B cell (primary cell): ENCODE data around the gene VASN. TPM values are rescaled to one million over a fixed set of nuclear protein-coding genes. Genes with fewer than 3 reads are reported as not detected.

Experiments
- ATAC-seq: fragments of 200-7000 bp; cut with Tn5 transposase; one replicate; pipeline ENCODE4 v1.10.0; 2021; ENCODE audit warnings: low read depth, mild to moderate bottlenecking, moderate number of reproducible peaks, moderate library complexity
- CTCF ChIA-PET: fragments of 350-600 bp; sonication (Branson Sonifier 250); formaldehyde crosslinking; loops from one replicate; lab custom pipeline; 2021; ENCODE audit warnings: antibody characterized with exemption, inconsistent platforms; lab: Charles Lee
- POLR2A ChIA-PET: fragments of 350-600 bp; sonication (Branson Sonifier 250); formaldehyde crosslinking; loops from one replicate; lab custom pipeline; 2021; ENCODE audit warnings: antibody characterized with exemption; lab: Charles Lee
- DNase-seq: peaks from one replicate; pipeline ENCODE4 v3.0.0; 2013
- H2AFZ ChIP-seq: 2 replicates; pipeline ENCODE4 v1.6.1; 2012; ENCODE audit warnings: mild to moderate bottlenecking, low read depth, low read length; ENCODE audit not compliant: insufficient read depth, poor library complexity, severe bottlenecking
- H3K27ac ChIP-seq, 2 donors: 1 replicate in 1 of 2; 2 replicates in 1 of 2; pipeline ENCODE4 v1.5.1; 2012 to 2013; ENCODE audit warnings: low read length in 2 of 2, mild to moderate bottlenecking in 2 of 2, moderate library complexity in 1 of 2
- H3K27me3 ChIP-seq, 4 experiments: fragments of 200-600 bp in 1 of 4; sonication (generic) in 1 of 4; replicated peaks in 1 of 4; 1 replicate in 2 of 4; 2 replicates in 2 of 4; pipeline versions ENCODE4 v1.6.1 to v1.7.0; 2013 to 2016; ENCODE audit warnings: low read length in 3 of 4, mild to moderate bottlenecking in 2 of 4, mixed read lengths in 1 of 4, moderate library complexity in 1 of 4; ENCODE audit not compliant: insufficient read depth in 4 of 4, control insufficient read depth in 3 of 4; ENCODE audit errors: control extremely low read depth in 1 of 4
- H3K36me3 ChIP-seq, 2 experiments: replicated peaks in 1 of 2; 1 replicate in 1 of 2; 2 replicates in 1 of 2; pipeline versions ENCODE4 v1.6.1 to v1.7.1; 2013; ENCODE audit warnings: low read length in 1 of 2; ENCODE audit not compliant: insufficient read depth in 2 of 2, control insufficient read depth in 1 of 2; ENCODE audit errors: control extremely low read depth in 1 of 2, extremely low read depth in 1 of 2
- H3K4me1 ChIP-seq, 2 donors: fragments of 200-600 bp in 1 of 2; sonication (generic) in 1 of 2; 1 replicate in 1 of 2; 2 replicates in 1 of 2; pipeline versions ENCODE4 v1.5.1 to v1.6.1; 2013 to 2017; ENCODE audit warnings: low read length in 2 of 2; ENCODE audit not compliant: control insufficient read depth in 2 of 2, insufficient read depth in 2 of 2
- H3K4me2 ChIP-seq: replicated peaks from 2 replicates; pipeline ENCODE3; 2012; ENCODE audit warnings: mild to moderate bottlenecking, low read depth, low read length; ENCODE audit not compliant: poor library complexity, severe bottlenecking
- H3K4me3 ChIP-seq, 5 experiments: fragments of 200-600 bp in 1 of 5; sonication (generic) in 1 of 5; 1 replicate in 3 of 5; 2 replicates in 2 of 5; pipeline versions ENCODE4 v1.5.1 to v1.7.0; 2011 to 2016; ENCODE audit warnings: low read length in 4 of 5, mild to moderate bottlenecking in 4 of 5, low read depth in 2 of 5, control low read depth in 1 of 5, moderate library complexity in 1 of 5; ENCODE audit not compliant: insufficient read depth in 1 of 5; ENCODE audit errors: control extremely low read depth in 1 of 5, extremely low read depth in 1 of 5
- H3K79me2 ChIP-seq: fragments of 200-600 bp; sonication (generic); one replicate; pipeline ENCODE4 v1.6.0; 2016; ENCODE audit warnings: low read length; ENCODE audit not compliant: control insufficient read depth, insufficient read depth
- H3K9ac ChIP-seq: fragments of 200-600 bp; sonication (generic); 2 replicates; pipeline ENCODE4 v1.6.1; 2017; ENCODE audit warnings: mild to moderate bottlenecking, low read length, moderate library complexity
- H3K9me3 ChIP-seq, 3 donors: one replicate each; pipeline versions ENCODE4 v1.6.1 to v1.7.1; 2013; ENCODE audit warnings: low read length in 2 of 3; ENCODE audit not compliant: control insufficient read depth in 2 of 3, insufficient read depth in 1 of 3; ENCODE audit errors: control extremely low read depth in 1 of 3
- H4K20me1 ChIP-seq: 2 replicates; pipeline ENCODE4 v1.6.0; 2012; ENCODE audit warnings: mild to moderate bottlenecking, low read length; ENCODE audit not compliant: insufficient read depth, control insufficient read depth, poor library complexity, severe bottlenecking
- H3K27ac Mint-ChIP-seq: one replicate; pipeline ENCODE4 v1.8.0; 2021; ENCODE audit warnings: mixed read lengths
- H3K27me3 Mint-ChIP-seq: one replicate; pipeline ENCODE4 v1.8.0; 2021; ENCODE audit warnings: mixed read lengths
- H3K4me1 Mint-ChIP-seq: one replicate; pipeline ENCODE4 v1.8.0; 2021; ENCODE audit warnings: mixed read lengths
- H3K4me3 Mint-ChIP-seq: one replicate; pipeline ENCODE4 v1.8.0; 2021; ENCODE audit warnings: mixed read lengths
- H3K9me3 Mint-ChIP-seq: one replicate; pipeline ENCODE4 v1.8.0; 2022; ENCODE audit warnings: mixed read lengths; ENCODE audit not compliant: insufficient read depth
- EZH2 ChIP-seq: IDR thresholded peaks from 2 replicates; pipeline ENCODE4 v1.6.1; 2012; ENCODE audit warnings: borderline replicate concordance, low read depth, mild to moderate bottlenecking, moderate library complexity, low read length; ENCODE audit not compliant: insufficient read depth, poor library complexity, severe bottlenecking
- WGBS: methylation state at CpG from one replicate; pipeline ENCODE4 v1.1.5; 2013; ENCODE audit warnings: missing lambda C conversion rate; ENCODE audit not compliant: insufficient coverage; 5-methylcytosine and 5-hydroxymethylcytosine counted together
- intact Hi-C: fragments of 100-400 bp; cut with micrococcal nuclease; formaldehyde crosslinking; loops from one replicate; pipeline ENCODE4 v1.10.0; 2022
- polyA plus RNA-seq: library from polyadenylated mRNA; depleted of rRNA; stranded (reverse); fragments of >200 nt; gene quantifications from 2 replicates; pipeline ENCODE4 v1.2.3, GENCODE V29; 2012
- total RNA-seq, 2 donors: library from RNA; stranded (reverse); fragments of 120-200 nt in 1 of 2; gene quantifications; 1 replicate in 1 of 2; 2 replicates in 1 of 2; pipeline versions ENCODE4 v1.2.3 to v1.2.4, GENCODE V29; 2013 to 2022
- TF ChIP-seq, protein P1 (sequence below): fragments of 200-600 bp; IDR thresholded peaks from one replicate; pipeline ENCODE4 v1.8.0; 2022; ENCODE audit warnings: antibody characterized with exemption, mild to moderate bottlenecking

The VASN gene
- total and polyA plus RNA-seq, 2 donors (not counting 1 experiment from before 2014, with no cell fraction given), result 0.57 to 0.76 TPM

DNA sequence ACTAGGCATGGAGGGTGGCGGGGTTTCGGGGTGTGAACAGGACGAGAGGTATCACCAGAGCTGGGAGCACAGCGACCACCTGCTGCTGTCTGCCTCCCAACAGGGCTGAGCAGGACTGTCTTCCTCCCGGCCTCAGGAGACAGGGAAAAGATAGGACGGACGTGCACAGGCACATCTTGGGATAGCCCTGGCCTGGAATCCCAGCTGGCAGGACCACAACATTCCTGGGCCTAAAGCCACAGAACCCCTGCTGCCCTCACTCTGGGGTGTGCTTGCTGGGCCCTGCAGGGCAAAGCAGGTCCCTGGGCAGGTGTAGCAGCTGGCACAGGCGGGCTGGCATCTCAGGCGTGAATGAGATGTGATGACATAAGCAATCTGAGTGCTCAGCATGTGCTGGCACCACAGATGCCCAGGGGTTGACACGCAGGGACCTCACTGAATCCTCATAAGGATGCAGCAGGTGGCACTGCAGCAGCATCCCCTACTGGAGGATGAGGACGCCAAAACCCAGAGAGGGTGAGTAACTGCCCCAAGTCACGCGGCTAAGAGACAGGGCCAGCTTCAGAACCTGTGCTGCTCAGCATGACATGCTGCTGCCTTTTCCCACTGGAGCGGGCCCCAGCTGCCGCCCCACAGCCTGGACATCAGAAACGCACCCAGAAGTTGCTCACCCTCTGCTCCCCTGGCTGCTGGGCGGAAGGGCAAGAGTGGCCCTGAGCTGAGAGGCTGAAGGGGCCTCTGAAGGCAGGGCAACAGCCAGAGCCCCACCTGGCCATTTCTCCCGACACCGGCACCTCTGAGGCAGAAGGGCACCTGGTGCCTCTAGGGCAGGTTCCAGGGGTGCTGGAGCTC is 37.7 kb downstream of the VASN start:
- Histone ChIP-seq H3K79me2 (peaks cover 73% of the 10 kb centered on the region), H3K4me3 (no peak overlapping the region), H3K36me3 (peaks cover 0 to 83% of the 10 kb centered on the region in 2 experiments), H3K4me2 (no peak overlapping the region), H4K20me1 (peaks cover 88% of the 10 kb centered on the region), H3K27ac (no peak overlapping the region), H2AFZ (no peak overlapping the region), H3K27me3 (no peaks in the 10 kb centered on the region), H3K9me3 (no peaks in the 10 kb centered on the region), H3K4me1 (peaks cover 12 to 16% of the 10 kb centered on the region in 2 donors), H3K9ac (no peak overlapping the region)
- Mint-ChIP-seq H3K27me3 (no peaks in the 10 kb centered on the region), H3K27ac (no peak overlapping the region), H3K4me3 (no peak overlapping the region), H3K4me1 (peaks cover 14% of the 10 kb centered on the region), H3K9me3 (no peaks in the 10 kb centered on the region)
- intact Hi-C loops, result no loop called here
- whole genome bisulfite sequencing, result 94% methylated on average over 19 of the region's 19 CpGs
- ATAC-seq (no peak), DNase-seq (peak; percentile 37)
- POLR2A ChIA-PET, result no interaction called here
- TF ChIP-seq, protein P1, sequence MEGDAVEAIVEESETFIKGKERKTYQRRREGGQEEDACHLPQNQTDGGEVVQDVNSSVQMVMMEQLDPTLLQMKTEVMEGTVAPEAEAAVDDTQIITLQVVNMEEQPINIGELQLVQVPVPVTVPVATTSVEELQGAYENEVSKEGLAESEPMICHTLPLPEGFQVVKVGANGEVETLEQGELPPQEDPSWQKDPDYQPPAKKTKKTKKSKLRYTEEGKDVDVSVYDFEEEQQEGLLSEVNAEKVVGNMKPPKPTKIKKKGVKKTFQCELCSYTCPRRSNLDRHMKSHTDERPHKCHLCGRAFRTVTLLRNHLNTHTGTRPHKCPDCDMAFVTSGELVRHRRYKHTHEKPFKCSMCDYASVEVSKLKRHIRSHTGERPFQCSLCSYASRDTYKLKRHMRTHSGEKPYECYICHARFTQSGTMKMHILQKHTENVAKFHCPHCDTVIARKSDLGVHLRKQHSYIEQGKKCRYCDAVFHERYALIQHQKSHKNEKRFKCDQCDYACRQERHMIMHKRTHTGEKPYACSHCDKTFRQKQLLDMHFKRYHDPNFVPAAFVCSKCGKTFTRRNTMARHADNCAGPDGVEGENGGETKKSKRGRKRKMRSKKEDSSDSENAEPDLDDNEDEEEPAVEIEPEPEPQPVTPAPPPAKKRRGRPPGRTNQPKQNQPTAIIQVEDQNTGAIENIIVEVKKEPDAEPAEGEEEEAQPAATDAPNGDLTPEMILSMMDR, result no peak
- TF ChIP-seq EZH2, result no peak
- CTCF ChIA-PET, result interaction anchor here (0.8 kb wide), 1 partner anchor 139 kb away, joined by 4 read pairs; no protein-coding TSS in a partner anchor
